K562 (cell line): ENCODE data around the gene SRI. TPM values are rescaled to one million over a fixed set of nuclear protein-coding genes. Genes with fewer than 3 reads are reported as not detected.

Source experiments
- ID3 ChIP-seq, 2 experiments: fragments of 250-450 bp in 1 of 2; fragments of 450-650 bp in 1 of 2; sonication (Bioruptor Pico) in 1 of 2; IDR thresholded peaks; 2 replicates each; pipeline versions ENCODE4 v1.6.1 to v1.8.0; 2016 to 2021; ENCODE audit warnings: mild to moderate bottlenecking in 2 of 2, moderate library complexity in 2 of 2, missing compliant biosample characterization in 1 of 2, missing genetic modification characterization in 1 of 2
- ILF3 ChIP-seq: fragments of 450-650 bp; IDR thresholded peaks from 2 replicates; pipeline ENCODE4 v1.6.1; 2018; ENCODE audit warnings: antibody characterized with exemption, mild to moderate bottlenecking, moderate library complexity, borderline replicate concordance
- MAFK ChIP-seq: IDR thresholded peaks from 2 replicates; pipeline ENCODE4 v1.6.1; 2011; ENCODE audit warnings: low read length, improper control_type of control experiment
- NCOA6 ChIP-seq: fragments of 450-650 bp; IDR thresholded peaks from 2 replicates; pipeline ENCODE4 v1.6.1; 2017; ENCODE audit warnings: mild to moderate bottlenecking
- PATZ1 ChIP-seq: fragments of 250-450 bp; sonication (Bioruptor Pico); IDR thresholded peaks from 2 replicates; pipeline ENCODE4 v1.5.0; 2020; ENCODE audit warnings: mild to moderate bottlenecking, borderline replicate concordance
- RAD51 ChIP-seq: fragments of 450-650 bp; IDR thresholded peaks from 2 replicates; pipeline ENCODE4 v1.7.1; 2016; ENCODE audit warnings: low read depth, mild to moderate bottlenecking, borderline replicate concordance
- SIN3B ChIP-seq: fragments of 450-650 bp; IDR thresholded peaks from 2 replicates; pipeline ENCODE4 v1.6.1; 2017; ENCODE audit warnings: low read depth, mild to moderate bottlenecking, moderate library complexity
- SNRNP70 ChIP-seq: fragments of 200-400 bp; formaldehyde crosslinking; optimal IDR thresholded peaks from 2 replicates; pipeline ENCODE3; 2017; ENCODE audit warnings: low read depth, low read length
- SREBF1 ChIP-seq: fragments of 150-350 bp; IDR thresholded peaks from 2 replicates; pipeline ENCODE4 v1.6.1; 2014; ENCODE audit warnings: antibody characterized with exemption, low read depth, low read length, borderline replicate concordance
- TBP ChIP-seq: optimal IDR thresholded peaks from 2 replicates; pipeline ENCODE3; 2011; ENCODE audit warnings: low read depth, low read length, improper control_type of control experiment
- XRCC3 ChIP-seq: fragments of 450-650 bp; IDR thresholded peaks from 2 replicates; pipeline ENCODE4 v1.6.1; 2017; ENCODE audit warnings: mild to moderate bottlenecking, moderate library complexity
- polyA plus RNA-seq, 8 experiments: library from polyadenylated mRNA; depleted of rRNA in 4 of 8; stranded (reverse) in 5 of 8; unstranded in 3 of 8; fragments of >200 nt; fragmentation: Nextera tagmentation in 2 of 8; fragmentation: Illumina TruSeq in 1 of 8; extraction: Ambion mirVana in 2 of 8; extraction: Trizol in 1 of 8; gene quantifications; 2 replicates each; pipeline versions ENCODE4 v1.2.1 to v1.2.3, GENCODE V29; 2011 to 2014; ENCODE audit warnings: inconsistent platforms in 1 of 8, missing spikeins in 1 of 8
- total RNA-seq, 7 experiments: library from RNA; depleted of rRNA in 6 of 7; stranded (reverse); fragments of >200 nt in 6 of 7; fragmentation: Illumina TruSeq in 2 of 7; extraction: Trizol in 2 of 7; gene quantifications; 2 replicates each; pipeline versions ENCODE4 v1.2.1 to v1.2.3, GENCODE V29; 2011 to 2021; ENCODE audit warnings: low replicate concordance in 1 of 7

The SRI gene
- total and polyA plus RNA-seq, 9 of the 15 experiments (the other 6 are each of a cell fraction or from before 2014, with no cell fraction given) = 56.4 to 158 (median 119) TPM

GRCh38 chr7:88201305-88201704 is 18.5 kb downstream of the SRI start (continued):
- TF ChIP-seq ILF3 = no peak
- no peak for TF ChIP-seq MAFK
- TF ChIP-seq TBP = no peak
- TF ChIP-seq SNRNP70 = no peak
- TF ChIP-seq SREBF1 = no peak
- no peak for TF ChIP-seq SIN3B
- no peak for TF ChIP-seq NCOA6
- TF ChIP-seq XRCC3 = no peak
- TF ChIP-seq RAD51 = no peak
- TF ChIP-seq PATZ1 = no peak
- TF ChIP-seq ID3 (CRISPR knock-in tag; IDR thresholded peaks at IDR 0.05) = no peak
- TF ChIP-seq ID3 (tag; IDR thresholded peaks at IDR 0.05) = no peak
- TF ChIP-seq, all 486 proteins: peak for 0
